ENCODE measurements around the gene SCN2A. TPM values are rescaled to one million over a fixed set of nuclear protein-coding genes. Genes with fewer than 3 reads are reported as not detected.

SCN2A gene
- total RNA-seq = not detected in 2 replicates

DNA sequence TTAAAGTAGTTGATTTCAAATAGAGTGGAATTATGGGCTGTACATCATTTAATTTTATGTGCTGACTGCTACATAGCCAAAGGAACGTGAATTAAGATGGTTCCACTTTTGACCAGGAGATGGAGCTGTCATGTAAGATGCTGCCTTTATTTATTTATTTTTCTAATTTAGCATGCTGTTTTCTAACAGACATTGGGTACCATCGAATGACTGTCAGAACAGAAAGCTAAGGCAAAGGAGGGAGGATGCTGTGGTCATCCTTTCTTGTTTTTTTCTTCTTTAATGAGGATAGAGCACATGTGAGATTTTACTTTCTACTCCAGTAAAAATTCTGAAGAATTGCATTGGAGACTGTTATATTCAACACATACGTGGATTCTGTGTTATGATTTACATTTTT, at the start of gene SCN2A:
Gene SCN2A (plus strand): TSS at position 185 of the 400 bp plus-strand sequence. CDS start 56,410 bp downstream, outside the sequence.
- intact Hi-C loops (cut with micrococcal nuclease) = loop anchor here (1.0 to 5.0 kb wide), 4 partner anchors 54 to 635 kb away; no protein-coding TSS in a partner anchor

DNA sequence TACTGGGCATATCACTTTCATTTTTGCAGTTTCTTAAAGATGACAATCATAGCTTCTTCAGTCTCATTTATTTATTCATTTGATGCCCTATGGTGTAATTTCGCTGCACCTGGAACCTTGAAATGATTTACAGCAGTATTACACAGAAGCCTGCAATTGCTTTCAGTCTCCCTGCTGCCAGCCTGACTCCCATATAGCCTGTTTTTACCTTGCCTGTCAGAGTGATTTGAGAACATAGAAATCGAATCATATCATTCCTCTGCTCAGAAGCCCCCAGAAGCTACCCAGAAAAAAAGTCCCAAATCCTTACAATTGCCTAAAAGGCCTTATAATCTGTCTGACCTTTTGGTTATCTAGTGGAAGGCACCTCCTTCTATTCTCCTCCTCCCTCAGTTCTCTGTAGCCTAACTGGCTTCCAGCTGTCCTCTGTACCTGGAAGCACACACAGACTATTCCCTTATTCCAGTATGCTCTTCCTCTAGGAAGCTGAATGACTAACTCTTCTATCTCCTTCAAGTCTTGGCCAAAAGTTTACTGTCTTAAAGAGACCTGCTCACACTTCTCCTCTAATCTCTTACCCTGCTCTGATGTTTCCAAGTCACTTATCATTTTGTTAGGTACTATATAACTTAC, 48.0 kb upstream of the SCN2A start:
- intact Hi-C loops (cut with micrococcal nuclease) = no loop called here

DNA sequence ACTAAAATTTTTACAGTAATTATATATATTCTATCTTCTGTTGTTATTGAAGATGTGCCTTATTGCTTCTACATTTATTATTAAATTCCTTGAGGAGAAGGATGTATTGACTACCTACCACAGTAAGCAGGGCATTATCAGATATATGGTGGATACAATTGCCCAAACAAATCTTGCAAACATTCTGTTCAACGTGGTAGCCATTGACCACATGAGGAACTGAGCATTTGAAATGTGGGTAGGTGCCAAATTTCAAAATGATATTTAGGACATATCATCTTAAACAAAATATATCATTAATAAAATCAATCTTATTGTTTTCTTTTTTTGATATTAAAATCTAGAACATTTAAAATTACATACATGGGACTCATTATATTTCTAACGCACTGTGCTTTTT, 46.5 kb upstream of the SCN2A start:
- intact Hi-C loops (cut with micrococcal nuclease) = no loop called here

DNA sequence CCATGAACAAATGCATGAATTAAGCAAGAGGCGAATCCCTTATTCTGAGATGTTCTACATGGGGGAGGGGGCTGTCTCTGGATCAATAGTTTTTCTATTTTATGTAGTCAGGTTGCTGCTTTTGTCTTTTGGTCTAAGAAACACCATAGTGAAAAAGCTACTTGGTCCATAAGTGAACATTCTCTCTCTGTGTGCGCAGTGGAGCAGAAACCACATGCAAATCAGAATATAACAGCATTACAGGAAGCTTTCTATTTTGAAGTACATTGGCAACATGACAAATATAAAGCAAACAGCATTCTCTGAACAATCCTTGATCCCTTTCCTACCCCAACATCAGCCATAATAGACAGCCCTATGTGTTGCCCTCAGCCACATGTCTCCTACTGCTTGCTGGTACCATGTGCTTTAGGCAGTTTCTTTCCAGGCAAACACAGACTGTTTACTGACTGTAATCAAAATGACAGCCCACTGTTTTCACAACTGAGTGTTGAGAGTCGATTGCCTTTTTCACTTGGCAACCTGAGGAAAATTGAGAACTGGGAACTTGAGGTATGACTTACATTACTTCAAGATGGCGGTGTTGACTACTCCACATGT, 45.9 kb upstream of the SCN2A start:
- intact Hi-C loops (cut with micrococcal nuclease) = no loop called here

DNA sequence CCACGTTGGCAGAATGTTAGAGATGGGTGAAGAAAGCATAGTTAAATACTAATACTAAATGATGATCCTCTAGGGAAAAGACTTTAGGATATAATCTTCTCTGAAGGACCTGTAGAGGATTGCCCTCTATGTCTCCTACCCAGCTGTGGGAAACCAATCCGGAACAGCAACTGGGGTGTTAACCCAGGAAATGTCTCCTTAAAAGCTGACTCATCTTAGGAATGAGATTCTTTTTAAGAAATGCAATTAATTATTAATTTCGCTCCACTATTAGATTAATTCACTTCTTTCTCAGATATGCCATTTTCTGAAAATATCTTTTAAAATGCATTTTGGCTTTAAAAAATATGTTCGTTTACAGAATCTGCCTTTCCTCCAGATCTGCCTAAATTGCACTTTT, 42.8 kb upstream of the SCN2A start:
- intact Hi-C loops (cut with micrococcal nuclease) = no loop called here

DNA sequence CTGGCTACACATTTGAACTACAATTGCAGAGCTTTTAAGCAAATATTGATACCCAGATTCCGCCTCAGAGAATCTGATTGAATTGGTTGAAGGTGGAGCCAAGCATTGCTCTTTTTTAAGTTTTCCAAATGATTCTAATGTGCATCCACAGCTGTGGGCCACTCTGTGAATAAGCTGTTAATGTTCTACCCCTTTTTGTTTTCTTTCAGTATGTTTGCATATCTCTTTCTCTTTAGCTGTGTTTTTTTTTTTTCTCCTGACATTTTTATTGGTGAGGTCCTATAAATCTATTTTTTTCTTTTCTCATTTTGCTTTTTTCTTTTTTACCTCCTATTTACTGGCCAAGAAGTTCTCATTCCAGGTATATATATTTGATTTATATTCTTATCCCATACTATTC, 41.9 kb upstream of the SCN2A start:
- intact Hi-C loops (cut with micrococcal nuclease) = no loop called here

DNA sequence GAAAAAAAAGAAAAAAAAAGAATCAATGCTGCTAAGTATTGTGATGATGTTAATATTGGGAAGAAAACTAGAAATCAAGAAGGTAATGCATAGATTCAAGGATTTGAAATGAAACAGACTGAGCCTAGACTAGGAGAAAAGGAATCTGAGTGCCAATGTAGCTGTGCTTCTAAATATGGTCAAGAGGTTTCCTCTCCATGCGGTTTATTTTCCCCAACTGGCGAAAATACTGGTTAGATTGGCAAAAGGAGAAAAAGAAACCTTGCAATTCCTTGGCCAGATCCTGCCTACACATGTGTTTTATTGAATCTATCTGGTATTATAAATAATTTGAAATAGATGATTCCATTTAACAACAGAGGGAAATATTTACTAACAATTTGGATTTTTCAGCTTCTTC, 41.0 kb upstream of the SCN2A start:
- intact Hi-C loops (cut with micrococcal nuclease) = no loop called here

DNA sequence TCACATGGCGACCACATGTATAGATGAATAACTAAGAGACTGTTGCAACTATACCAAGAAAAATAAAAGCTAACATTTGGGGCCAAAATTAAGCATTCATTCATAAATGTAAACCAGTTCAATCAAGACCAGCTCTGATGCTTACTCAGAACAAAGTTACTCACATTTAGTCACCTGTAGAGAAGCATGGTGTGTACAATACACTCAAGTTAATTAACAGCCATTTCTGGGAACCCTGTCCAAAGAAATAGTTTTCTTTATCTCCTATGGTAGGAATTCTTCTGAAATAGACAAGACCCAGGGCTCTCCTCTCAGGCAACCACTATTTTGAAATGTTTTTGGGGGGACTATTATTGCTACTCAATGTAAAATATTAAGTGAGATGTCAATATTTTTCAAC, 37.0 kb upstream of the SCN2A start:
- intact Hi-C loops (cut with micrococcal nuclease) = no loop called here

DNA sequence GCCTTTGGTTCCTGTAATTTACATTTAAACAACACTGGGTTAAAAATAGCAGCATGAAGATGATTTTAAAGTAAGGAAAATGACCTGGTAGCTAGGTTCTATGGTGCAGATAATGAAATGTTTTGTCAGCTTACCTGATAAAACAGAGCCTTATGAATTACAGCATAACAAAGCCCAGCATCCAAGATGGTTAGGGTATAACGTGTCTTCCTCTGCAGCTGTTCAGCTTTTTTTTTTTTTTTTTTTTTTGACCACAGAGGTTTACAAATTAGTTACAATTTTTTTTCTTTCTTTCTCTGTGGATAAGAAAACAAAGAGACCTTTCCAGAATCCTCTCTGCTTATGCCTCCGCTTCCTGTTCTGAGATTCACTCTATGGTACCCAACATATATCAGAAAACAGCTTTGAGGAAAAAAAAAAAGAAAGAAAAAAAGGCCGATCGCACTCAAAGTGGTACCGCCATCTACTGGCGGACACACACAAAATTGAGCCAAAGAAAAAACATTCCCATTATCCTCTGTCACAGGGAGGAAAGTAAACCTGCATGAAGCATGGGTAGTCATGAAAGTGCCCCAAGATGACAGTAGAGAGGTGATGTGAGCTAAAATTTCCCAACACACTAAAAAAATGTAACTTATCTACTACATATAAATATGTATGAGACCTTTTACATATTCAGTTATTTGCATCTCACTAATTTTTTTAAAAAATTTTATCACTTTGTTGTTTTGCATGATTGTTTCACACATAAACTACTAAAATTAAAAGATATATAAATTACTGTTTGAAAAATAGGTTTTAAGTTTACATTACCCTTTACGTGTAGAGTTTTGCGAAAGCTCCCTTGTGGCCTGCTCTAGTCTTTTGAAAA, 35.3 kb upstream of the SCN2A start, which contains the start of gene SCN3A:
Gene SCN3A (minus strand): TSS at position 362 of the 871 bp plus-strand sequence. CDS start 27,656 bp downstream, outside the sequence.
- intact Hi-C loops (cut with micrococcal nuclease) = loop anchor here (1.0 kb wide), 3 partner anchors 187 to 467 kb away; no protein-coding TSS in a partner anchor

DNA sequence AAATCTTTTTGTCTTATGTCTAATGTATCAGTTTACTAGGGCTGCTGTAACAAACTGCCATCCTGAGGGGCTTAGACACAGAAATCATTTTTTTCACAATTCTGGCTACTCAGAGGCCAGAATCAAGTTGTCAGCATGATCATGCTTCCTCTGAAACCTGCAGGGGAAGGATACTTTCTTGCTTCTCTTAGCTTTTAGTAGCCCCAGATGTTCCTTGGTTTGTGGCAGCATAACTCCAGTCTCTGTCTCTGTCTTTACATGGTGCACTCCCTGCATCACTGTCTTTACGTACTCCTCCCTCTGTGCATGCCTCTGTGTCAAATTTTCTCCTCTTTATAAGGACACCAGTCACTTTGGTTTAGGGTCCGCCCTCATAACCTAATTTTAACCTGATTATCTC, 33.3 kb upstream of the SCN2A start:
- intact Hi-C loops (cut with micrococcal nuclease) = no loop called here

DNA sequence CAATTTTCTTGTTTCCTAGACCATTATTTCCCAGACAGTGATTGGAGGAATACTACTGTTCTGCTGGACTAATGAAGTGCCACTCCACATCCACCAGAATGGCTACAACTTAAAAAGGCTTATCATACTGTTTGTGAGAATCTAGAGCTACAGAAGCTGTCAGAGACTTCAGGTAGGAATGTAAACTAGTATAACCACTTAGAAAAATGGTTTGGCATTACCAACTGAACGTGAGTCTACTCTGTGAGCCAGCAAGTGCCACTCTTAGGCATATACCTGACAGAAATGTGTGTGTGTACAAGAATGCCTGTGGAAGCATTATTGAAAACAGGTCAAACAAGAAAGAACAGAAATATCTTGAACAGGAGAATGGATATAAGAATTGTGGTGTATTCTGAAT, 31.1 kb upstream of the SCN2A start:
- intact Hi-C loops (cut with micrococcal nuclease) = no loop called here

DNA sequence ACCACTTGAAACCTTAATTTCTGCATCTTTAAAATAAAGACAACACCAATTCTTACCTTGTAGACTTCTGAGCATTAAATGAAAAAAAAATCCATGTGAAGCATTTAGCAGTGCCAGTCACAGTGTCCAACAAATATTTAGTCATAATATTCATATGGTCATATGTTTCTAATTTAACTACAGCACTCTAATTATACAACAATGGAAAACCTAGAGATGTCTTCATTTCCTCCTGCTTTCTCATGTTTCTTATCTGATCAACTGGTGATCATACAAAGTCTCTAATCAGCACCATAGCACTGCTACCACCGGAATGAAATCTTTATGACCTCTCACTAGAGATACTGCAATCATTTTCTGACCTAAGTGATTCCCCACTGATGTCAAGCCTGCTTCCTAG, 25.1 kb upstream of the SCN2A start:
- intact Hi-C loops (cut with micrococcal nuclease) = no loop called here

DNA sequence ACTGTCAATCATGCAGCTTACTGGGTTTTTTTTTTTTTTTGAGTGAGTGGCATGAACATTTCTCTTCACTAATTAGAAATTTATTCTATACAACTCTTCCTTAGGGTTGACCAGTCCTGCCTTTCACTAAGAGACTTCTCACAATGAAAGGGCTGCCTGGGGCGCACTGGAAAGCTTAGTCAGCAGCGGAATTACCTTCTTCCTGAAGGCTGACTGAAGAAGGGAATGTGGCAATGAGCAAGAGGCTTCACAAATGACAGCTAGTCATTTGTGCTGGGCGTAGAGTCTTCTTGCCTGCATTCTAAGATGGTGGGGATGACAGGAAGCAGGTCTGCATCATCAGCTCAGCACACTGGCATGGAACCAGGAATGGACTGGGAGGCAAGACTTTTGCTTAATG, 19.7 kb upstream of the SCN2A start:
- intact Hi-C loops (cut with micrococcal nuclease) = no loop called here

DNA sequence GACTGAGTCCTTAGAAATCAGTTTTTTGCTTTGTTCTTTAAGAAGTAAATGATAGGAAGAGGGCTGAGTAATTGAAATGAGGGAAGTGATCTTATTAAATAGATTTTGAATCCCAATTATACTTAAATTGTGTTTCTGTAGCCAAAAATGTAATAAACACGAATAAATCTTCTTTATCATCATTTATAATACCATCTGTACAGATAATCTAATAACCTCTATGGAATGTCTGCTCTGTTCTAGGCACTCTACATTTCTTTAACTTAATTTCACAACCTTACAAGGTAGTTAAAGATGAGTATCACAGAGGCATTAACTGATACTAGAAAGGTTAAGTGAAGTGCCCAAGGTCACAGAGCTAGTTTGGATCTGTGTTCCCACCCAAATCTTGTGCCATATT, 14.3 kb upstream of the SCN2A start:
- intact Hi-C loops (cut with micrococcal nuclease) = no loop called here

DNA sequence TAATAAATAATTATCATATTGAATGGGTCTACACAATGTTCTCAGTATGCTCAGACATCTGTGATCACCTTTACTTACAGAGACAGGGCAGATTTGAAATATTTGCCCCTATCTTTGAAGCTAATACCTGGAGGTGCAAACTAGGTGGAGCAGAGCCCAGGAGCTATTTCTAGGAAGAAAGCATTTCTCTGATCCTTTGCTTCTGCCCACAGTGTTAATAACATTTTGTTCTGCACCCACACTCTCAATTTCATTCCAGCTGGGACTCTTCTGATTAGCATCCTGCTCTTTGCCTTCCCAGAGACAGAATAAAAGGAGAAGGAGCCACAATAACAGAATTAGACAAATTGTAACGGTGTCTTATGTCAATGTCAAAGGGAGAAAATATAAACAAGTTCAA, 11.6 kb upstream of the SCN2A start:
- intact Hi-C loops (cut with micrococcal nuclease) = no loop called here

DNA sequence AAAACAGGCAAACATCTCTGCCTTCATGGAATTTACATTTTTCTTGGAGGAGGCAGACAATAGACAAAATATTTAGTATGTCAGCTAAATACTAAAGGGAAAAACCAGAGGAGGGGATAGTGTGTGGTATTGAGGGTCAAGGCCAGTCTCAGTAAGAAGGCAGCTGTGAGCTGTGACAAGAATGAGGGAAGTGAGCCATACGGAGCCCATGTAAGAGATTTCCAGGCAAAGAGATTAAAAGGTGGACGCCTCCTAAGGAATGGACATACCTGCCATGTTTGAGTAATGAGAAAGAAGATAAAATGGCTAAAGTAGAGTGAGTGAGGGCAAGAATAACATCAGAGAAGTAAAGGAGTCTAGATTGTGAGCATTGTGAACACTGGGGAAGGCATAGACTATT, 2.2 kb upstream of the SCN2A start:
- intact Hi-C loops (cut with micrococcal nuclease) = loop anchor here (5.0 kb wide), 1 partner anchor 165 kb away; no protein-coding TSS in a partner anchor

DNA sequence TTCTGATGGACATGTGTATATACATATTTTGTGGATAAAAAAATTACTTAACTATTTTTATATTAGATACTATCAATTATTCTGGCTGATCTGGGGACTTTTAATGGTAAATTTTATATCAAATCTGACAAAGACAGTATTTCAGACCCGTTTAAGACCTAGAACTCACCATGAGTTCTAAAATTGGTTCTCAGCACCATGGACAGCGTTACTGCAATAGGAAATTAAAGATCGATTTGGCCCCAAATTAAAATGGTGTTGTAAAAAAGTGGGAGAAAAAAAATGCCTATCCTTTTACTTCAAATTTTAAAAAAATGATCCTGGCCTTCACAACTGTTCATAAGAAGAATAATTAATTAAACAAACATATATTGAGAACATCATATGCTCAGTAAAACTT, 919 bp upstream of the SCN2A start:
- intact Hi-C loops (cut with micrococcal nuclease) = loop anchor here (2.0 to 5.0 kb wide), 2 partner anchors 164 to 541 kb away; no protein-coding TSS in a partner anchor

DNA sequence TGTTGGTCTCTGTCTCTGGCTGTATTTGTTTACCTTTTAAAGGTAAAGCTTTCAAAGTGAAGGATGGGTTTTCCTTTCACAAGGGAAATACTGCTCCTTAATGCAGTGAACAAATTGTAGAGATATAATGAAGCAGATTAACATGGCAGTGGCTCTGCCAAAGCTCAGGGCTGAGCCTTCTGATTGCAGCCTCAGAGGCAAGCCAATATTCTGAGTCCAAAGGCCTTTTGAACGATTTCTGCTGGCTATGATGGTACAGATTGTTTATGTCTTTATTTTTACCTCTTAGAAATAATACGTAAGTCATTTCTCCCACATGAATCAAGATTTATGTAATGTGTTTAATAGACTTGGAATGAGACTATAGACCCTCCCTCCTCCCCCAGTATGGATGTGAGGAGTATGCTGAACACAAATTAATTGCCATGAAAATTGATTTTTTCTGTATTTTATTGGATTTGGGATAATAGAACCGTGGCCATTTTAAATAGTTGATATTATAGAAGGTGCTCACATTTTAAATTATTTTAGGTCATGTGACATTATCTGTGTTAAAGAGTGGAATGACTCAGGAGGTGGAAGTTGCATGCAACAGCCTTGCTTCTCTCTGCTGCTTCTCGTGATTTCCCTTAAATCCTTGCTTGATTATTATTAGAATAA, 772 bp downstream of the SCN2A start:
- intact Hi-C loops (cut with micrococcal nuclease) = loop anchor here (1.0 to 5.0 kb wide), 4 partner anchors 53 to 634 kb away; no protein-coding TSS in a partner anchor

DNA sequence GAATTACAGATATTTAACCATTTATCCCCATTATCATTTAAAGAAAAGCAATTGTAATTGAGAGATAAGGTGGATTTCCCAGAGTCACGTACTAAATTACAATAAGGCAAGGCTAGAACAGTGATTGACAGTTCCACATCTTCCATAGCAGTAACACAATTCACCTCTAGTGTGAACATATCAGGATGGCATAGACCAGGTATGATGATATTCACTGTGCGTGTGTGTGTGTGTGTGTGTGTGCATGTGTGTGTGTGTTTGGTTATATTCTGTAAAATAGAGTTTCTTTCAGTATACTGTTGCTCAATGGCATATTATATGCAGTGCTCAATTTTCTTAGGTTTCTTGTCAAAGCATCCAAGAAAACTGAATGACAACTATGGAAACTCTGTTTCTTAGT, 1.7 kb downstream of the SCN2A start:
- intact Hi-C loops (cut with micrococcal nuclease) = no loop called here

DNA sequence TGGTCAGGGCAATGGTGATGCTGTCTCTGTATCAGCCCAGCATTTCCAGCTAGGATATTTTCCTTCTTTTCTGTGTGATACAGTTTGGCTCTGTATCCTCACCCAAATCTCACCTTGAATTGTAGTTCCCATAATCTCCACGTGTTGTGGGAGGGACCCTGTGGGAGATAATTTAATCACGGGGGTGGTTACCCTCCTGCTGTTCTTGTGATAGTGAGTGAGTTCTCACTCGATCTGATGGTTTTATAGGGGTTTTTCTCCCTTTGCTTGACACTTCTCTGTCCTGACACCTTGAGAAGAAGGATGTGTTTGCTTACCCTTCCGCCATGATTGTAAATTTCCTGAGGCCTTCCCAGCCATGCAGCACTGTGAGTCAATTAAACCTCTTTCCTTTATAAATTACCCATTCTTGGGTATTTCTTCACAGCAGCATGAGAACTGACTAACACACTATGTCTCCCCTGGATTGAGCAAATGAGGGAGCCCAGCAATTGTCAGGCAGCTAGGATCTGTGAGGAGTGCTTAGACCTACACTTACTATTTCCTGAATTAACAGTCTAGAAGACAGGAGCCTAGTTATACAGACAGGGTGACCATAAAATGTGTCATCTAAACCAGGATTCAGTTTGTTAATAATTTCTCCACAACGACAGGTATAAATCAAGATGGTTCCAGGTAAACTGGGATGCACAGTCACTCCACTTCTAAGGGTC, 6.0 kb downstream of the SCN2A start:
- intact Hi-C loops (cut with micrococcal nuclease) = no loop called here

DNA sequence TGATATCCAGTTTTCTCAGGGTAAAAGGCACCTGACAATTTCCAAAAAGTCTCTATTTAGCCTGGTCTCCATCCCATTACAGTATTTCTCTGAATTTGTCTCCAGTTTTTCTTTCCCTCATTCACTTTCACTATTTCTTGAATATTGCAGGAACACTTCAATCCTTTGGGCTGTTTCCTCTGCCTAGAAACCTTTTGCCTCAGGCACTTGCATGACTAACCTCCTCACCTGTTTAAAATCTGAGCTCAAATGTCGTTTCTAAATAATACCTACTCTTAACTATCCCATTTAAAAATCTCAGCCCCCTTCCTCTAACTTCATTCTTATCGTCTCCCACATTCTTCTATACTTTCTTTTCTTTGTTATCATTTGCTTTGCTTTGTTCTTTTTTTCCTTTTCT, 9.0 kb downstream of the SCN2A start:
- intact Hi-C loops (cut with micrococcal nuclease) = no loop called here

All from T-helper 1 cell treated with Interleukin-12 subunit alpha and Interleukin-12 subunit beta and Interleukin-4 antibody, amounts not matched to agents 30 ng/mL and 1 ng/mL, for 36 hours (primary cell).